ENCODE measurements around the gene OR11A1.

OR11A1 gene

DNA sequence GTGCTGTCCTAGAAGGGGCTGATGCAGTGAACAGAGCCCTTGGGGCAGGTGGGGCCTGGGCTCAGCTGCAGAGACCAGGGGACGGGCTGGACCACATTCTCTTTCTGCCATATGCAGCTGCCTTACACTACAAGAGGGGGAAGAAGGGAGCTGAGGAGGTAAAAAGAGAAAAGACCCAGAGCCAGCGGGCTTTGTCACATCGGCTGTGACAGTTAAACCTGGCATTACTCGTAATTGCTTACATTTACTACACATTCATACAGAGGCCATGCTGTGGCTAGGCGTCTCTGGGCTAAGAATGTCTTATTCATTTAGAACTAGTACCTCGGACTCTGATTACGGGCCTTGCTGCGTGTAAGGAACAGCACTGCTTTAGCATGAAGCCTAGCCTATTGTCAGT lies 43.7 kb upstream of the OR11A1 start:
- no peak overlapping the region for H3K4me3 ChIP-seq (ENCODE audit: low read length)
- TF ChIP-seq, protein P1, sequence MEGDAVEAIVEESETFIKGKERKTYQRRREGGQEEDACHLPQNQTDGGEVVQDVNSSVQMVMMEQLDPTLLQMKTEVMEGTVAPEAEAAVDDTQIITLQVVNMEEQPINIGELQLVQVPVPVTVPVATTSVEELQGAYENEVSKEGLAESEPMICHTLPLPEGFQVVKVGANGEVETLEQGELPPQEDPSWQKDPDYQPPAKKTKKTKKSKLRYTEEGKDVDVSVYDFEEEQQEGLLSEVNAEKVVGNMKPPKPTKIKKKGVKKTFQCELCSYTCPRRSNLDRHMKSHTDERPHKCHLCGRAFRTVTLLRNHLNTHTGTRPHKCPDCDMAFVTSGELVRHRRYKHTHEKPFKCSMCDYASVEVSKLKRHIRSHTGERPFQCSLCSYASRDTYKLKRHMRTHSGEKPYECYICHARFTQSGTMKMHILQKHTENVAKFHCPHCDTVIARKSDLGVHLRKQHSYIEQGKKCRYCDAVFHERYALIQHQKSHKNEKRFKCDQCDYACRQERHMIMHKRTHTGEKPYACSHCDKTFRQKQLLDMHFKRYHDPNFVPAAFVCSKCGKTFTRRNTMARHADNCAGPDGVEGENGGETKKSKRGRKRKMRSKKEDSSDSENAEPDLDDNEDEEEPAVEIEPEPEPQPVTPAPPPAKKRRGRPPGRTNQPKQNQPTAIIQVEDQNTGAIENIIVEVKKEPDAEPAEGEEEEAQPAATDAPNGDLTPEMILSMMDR (conservative IDR thresholded peaks at IDR 0.05; ENCODE audit: low read depth, low read length), result no peak
- DNase-seq (ENCODE audit: low read depth), result no peak

DNA sequence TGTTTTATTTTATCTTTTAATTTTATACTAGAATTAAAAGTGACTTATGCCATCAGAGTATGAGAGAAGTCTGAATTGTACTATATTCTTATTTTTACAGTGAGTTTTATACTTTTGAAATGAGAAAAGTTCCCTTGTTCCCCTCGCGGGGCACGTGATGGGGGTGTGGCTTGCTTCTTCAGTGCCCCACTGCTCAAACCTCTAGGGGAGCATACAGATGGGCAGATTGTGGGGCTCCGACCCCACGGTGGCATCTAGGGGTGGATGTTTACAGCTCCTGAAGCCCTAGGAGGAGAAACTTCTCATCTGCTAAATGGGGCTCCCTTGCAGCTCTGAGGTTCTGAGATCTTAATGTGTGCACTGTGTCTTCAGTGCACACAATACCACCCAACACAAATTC lies 42.8 kb upstream of the OR11A1 start:
- TF ChIP-seq, protein P1 (conservative IDR thresholded peaks at IDR 0.05; ENCODE audit: low read depth, low read length), result no peak
- H3K4me3 ChIP-seq (ENCODE audit: low read length), result no peak overlapping the region
- DNase-seq (ENCODE audit: low read depth), result no peak

DNA sequence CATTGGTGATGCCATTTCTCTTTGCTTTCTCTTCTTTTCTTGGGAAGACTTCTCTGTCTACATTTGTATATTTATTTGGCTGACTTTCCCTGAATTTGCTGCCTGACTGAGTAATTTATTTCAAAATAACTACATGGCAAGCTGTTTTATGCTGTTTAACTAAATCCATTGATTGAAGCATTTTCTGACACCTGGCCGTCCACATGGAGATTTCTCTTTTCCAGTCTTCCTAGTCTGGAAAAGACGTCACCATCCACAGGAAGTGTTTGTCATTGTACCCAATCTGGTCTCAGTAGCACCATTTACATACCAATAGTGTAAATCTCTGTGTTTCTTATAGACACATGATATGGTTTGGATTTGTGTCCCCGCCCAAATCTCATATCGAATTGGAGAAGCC lies 40.1 kb upstream of the OR11A1 start:
- DNase-seq (ENCODE audit: low read depth), result no peak
- no peak overlapping the region for H3K4me3 ChIP-seq (ENCODE audit: low read length)
- TF ChIP-seq, protein P1 (conservative IDR thresholded peaks at IDR 0.05; ENCODE audit: low read depth, low read length), result no peak

GRCh38 chr6:29495571-29495970 lies 38.7 kb upstream of the OR11A1 start:
- no peak for DNase-seq (ENCODE audit: low read depth)
- no peak overlapping the region for H3K4me3 ChIP-seq (ENCODE audit: low read length)
- TF ChIP-seq, protein P1 (conservative IDR thresholded peaks at IDR 0.05; ENCODE audit: low read depth, low read length), result no peak

DNA sequence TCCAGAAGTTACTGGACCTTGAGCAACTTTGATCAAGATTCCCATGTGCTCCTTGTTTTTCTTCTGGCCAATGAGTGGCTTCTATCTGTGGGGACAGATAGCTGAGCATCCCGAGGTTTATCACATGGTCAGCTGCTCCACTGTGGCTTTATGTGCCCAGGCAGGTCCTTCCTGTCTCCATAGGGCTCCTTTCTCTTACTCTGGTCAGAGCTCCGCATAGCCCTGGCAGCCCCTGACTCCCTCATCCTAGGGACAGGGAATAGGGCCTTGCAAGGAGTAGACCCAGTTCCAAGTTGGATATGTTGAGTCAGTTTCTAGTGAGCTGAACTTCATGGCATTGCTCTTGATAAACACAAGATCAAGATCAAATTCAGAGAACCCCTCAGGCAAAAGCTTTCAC lies 37.3 kb upstream of the OR11A1 start:
- no peak overlapping the region for H3K4me3 ChIP-seq (ENCODE audit: low read length)
- TF ChIP-seq, protein P1 (conservative IDR thresholded peaks at IDR 0.05; ENCODE audit: low read depth, low read length), result no peak
- no peak for DNase-seq (ENCODE audit: low read depth)

DNA sequence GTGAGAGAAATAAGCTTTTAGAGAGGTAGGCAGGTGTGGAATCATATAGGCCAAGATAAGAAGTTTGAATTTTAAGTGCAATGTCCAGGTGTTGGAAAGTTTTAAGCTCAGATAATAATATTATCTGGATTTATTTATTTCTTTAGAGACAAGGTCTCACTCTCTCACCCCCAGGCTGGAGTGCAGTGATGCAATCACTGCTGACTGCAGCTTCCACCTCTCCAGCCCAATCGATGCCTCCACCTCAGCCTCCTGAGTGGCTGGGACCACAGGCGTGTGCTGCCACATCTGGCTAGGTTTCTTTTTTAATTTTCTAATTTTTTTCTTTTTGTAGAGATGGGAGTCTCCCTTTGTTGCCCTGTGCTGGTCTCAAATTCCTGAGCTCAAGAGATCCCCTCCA lies 36.4 kb upstream of the OR11A1 start:
- no peak overlapping the region for H3K4me3 ChIP-seq (ENCODE audit: low read length)
- TF ChIP-seq, protein P1 (conservative IDR thresholded peaks at IDR 0.05; ENCODE audit: low read depth, low read length), result no peak
- no peak for DNase-seq (ENCODE audit: low read depth)

DNA sequence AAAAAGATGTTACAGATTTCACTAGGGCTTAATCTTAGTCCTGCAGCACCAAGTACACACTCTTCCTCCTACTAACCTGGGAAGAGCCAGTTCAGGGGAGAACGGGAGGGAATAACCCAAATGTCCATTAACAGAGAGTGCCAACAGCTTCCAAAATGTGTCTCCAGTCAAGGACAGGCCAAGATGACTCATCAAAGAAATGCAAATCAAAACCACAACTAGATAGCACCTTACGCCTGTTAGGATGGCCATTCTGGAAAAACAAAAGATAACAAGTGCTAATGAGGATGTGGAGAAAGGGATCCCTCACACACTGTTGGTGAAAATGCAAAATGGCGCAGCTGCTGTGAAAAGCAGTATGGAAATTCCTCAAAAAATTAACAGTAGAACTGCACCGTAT lies 34.7 kb upstream of the OR11A1 start:
- TF ChIP-seq, protein P1 (conservative IDR thresholded peaks at IDR 0.05; ENCODE audit: low read depth, low read length), result no peak
- no peak for DNase-seq (ENCODE audit: low read depth)
- no peak overlapping the region for H3K4me3 ChIP-seq (ENCODE audit: low read length)
